Naive thymus-derived CD4-positive, alpha-beta T cell (primary cell): ENCODE results near the gene SF3A2. TPM values are rescaled to one million over a fixed set of nuclear protein-coding genes. Genes with fewer than 3 reads are reported as not detected.

Experiments
- ATAC-seq: fragments of 150-1000 bp; cut with Tn5 transposase; 2 replicates; pipeline ENCODE4 v1.10.0; 2021; ENCODE audit warnings: mild to moderate bottlenecking, moderate library complexity
- CTCF ChIA-PET: fragments of 350-600 bp; sonication (Branson Sonifier 250); formaldehyde crosslinking; loops from one replicate; lab custom pipeline; 2021; ENCODE audit warnings: antibody characterized with exemption; lab: Charles Lee
- POLR2A ChIA-PET: fragments of 350-600 bp; sonication (Branson Sonifier 250); formaldehyde crosslinking; loops from one replicate; lab custom pipeline; 2021; ENCODE audit warnings: antibody characterized with exemption, inconsistent platforms; lab: Charles Lee
- DNase-seq, 9 donors: peaks; one replicate each; pipeline versions ENCODE4 v3.0.0 to v3.0.0-alpha.2; 2020 to 2022; ENCODE audit warnings: mixed read lengths in 1 of 9
- H3K27ac ChIP-seq: one replicate; pipeline ENCODE4 v1.7.0; 2013; ENCODE audit warnings: mild to moderate bottlenecking, low read depth, low read length, moderate library complexity
- H3K27me3 ChIP-seq, 2 donors: one replicate each; pipeline ENCODE4 v1.7.0; 2013; ENCODE audit warnings: low read length in 2 of 2, mild to moderate bottlenecking in 2 of 2, moderate library complexity in 2 of 2; ENCODE audit not compliant: control insufficient read depth in 2 of 2, insufficient read depth in 2 of 2
- H3K36me3 ChIP-seq, 3 experiments: 1 replicate in 2 of 3; 2 replicates in 1 of 3; pipeline ENCODE4 v1.7.0; 2013; ENCODE audit warnings: low read length in 3 of 3, mild to moderate bottlenecking in 3 of 3, moderate library complexity in 1 of 3; ENCODE audit not compliant: insufficient read depth in 3 of 3, control insufficient read depth in 2 of 3
- H3K4me1 ChIP-seq, 2 donors: one replicate each; pipeline ENCODE4 v1.7.0; 2013; ENCODE audit warnings: low read length in 2 of 2, mild to moderate bottlenecking in 2 of 2, moderate library complexity in 1 of 2; ENCODE audit not compliant: control insufficient read depth in 2 of 2, insufficient read depth in 2 of 2
- H3K4me3 ChIP-seq: 2 replicates; pipeline ENCODE4 v1.7.0; 2013; ENCODE audit warnings: mild to moderate bottlenecking, low read length
- H3K9me3 ChIP-seq, 3 experiments: 1 replicate in 2 of 3; 2 replicates in 1 of 3; pipeline ENCODE4 v1.7.0; 2013; ENCODE audit warnings: low read length in 3 of 3; ENCODE audit not compliant: control insufficient read depth in 2 of 3
- H3K27ac Mint-ChIP-seq, 9 donors: one replicate each; pipeline ENCODE4 v1.8.0; 2020 to 2022; ENCODE audit warnings: mixed read lengths in 9 of 9, mild to moderate bottlenecking in 8 of 9, moderate library complexity in 5 of 9, inconsistent platforms in 2 of 9
- H3K27me3 Mint-ChIP-seq, 5 donors: one replicate each; pipeline ENCODE4 v1.8.0; 2021 to 2022; ENCODE audit warnings: mixed read lengths in 5 of 5, mild to moderate bottlenecking in 1 of 5
- H3K36me3 Mint-ChIP-seq, 5 donors: one replicate each; pipeline ENCODE4 v1.8.0; 2020 to 2022; ENCODE audit warnings: mixed read lengths in 5 of 5, mild to moderate bottlenecking in 3 of 5, inconsistent platforms in 1 of 5
- H3K4me1 Mint-ChIP-seq, 7 donors: one replicate each; pipeline ENCODE4 v1.8.0; 2020 to 2022; ENCODE audit warnings: mixed read lengths in 7 of 7, mild to moderate bottlenecking in 3 of 7, inconsistent platforms in 1 of 7
- H3K4me3 Mint-ChIP-seq, 10 donors: one replicate each; pipeline ENCODE4 v1.8.0; 2020 to 2022; ENCODE audit warnings: mild to moderate bottlenecking in 10 of 10, mixed read lengths in 10 of 10, moderate library complexity in 6 of 10, inconsistent platforms in 2 of 10
- H3K9me3 Mint-ChIP-seq, 11 donors: one replicate each; pipeline ENCODE4 v1.8.0; 2020 to 2022; ENCODE audit warnings: mixed read lengths in 11 of 11, mild to moderate bottlenecking in 4 of 11, inconsistent platforms in 1 of 11, moderate library complexity in 1 of 11
- intact Hi-C, 2 donors: fragments of 100-400 bp; cut with micrococcal nuclease; formaldehyde crosslinking; loops; one replicate each; pipeline ENCODE4 v1.15.1; 2023
- polyA plus RNA-seq, 2 donors: library from polyadenylated mRNA; unstranded; fragments of 300-500 nt; fragmentation: Illumina TruSeq; gene quantifications; one replicate each; pipeline ENCODE4 v1.2.3, GENCODE V29; 2021
- total RNA-seq, 6 experiments: library from RNA in 5 of 6; stranded (reverse) in 5 of 6; gene quantifications; 1 replicate in 5 of 6; 2 replicates in 1 of 6; pipeline ENCODE4 v1.2.3 and lab custom pipeline; 2021 to 2026

Gene SF3A2
- total and polyA plus RNA-seq, 7 experiments from 2014 or later = 22.3 to 150 (median 131) TPM

GRCh38 chr19:2240881-2241760 is 4.5 kb downstream of the SF3A2 start:
- ATAC-seq (no peak), DNase-seq (no peak)
- H3K4me3 ChIP-seq = peak overlapping the region; percentile 53
- peaks cover 18 to 41% (median 27%) of the 10 kb centered on the region in 3 experiments for H3K36me3 ChIP-seq
- intact Hi-C loops = loop anchor here in 1 of 2 donors (1.0 kb wide), 1 partner anchor 12 kb away; no protein-coding TSS in a partner anchor
- Mint-ChIP-seq H3K36me3 (peaks cover 7 to 33% (median 27%) of the 10 kb centered on the region in 5 donors), H3K9me3 (peaks cover 0 to 10% (median 0%) of the 10 kb centered on the region in 11 donors), H3K27ac (peak overlapping the region; percentile 77 to 99 (median 91)), H3K4me3 (peak overlapping the region; percentile 82 to 100 (median 97)), H3K27me3 (peaks cover 0 to 5% (median 0%) of the 10 kb centered on the region in 5 donors), H3K4me1 (peaks cover 40 to 70% (median 57%) of the 10 kb centered on the region in 7 donors)
- CTCF ChIA-PET = interaction anchor here (0.7 kb wide), 1 partner anchor 152 kb away, joined by 3 read pairs; no protein-coding TSS in a partner anchor
- no peaks in the 10 kb centered on the region for H3K27me3 ChIP-seq
- no peaks in the 10 kb centered on the region for H3K9me3 ChIP-seq
- POLR2A ChIA-PET = interaction anchor here (1.0 to 9.7 kb wide), 5 partner anchors 14 to 41 kb away, joined by 3 to 163 read pairs (median 37); partner anchors contain the start of genes AMH, JSRP1 and PEAK3
- peaks cover 47 to 56% of the 10 kb centered on the region in 2 donors for H3K4me1 ChIP-seq
- peak overlapping the region; percentile 93 for H3K27ac ChIP-seq

GRCh38 chr19:2242092-2242537 is 5.5 kb downstream of the SF3A2 start:
- Mint-ChIP-seq H3K36me3 (peaks cover 7 to 29% (median 20%) of the 10 kb centered on the region in 5 donors), H3K27me3 (no peaks in the 10 kb centered on the region), H3K9me3 (peaks cover 0 to 5% (median 0%) of the 10 kb centered on the region in 11 donors), H3K27ac (peak overlapping the region in 5 of 9 donors; percentile 18 to 81 (median 29)), H3K4me1 (peaks cover 34 to 62% (median 50%) of the 10 kb centered on the region in 7 donors), H3K4me3 (peak overlapping the region in 9 of 10 donors; percentile 16 to 99 (median 51))
- no peaks in the 10 kb centered on the region for H3K9me3 ChIP-seq
- no peak for DNase-seq
- CTCF ChIA-PET = interaction anchor here (0.7 kb wide), 1 partner anchor 151 kb away, joined by 3 read pairs; no protein-coding TSS in a partner anchor
- H3K4me3 ChIP-seq = no peak overlapping the region
- POLR2A ChIA-PET = interaction anchor here (6.3 to 9.7 kb wide), 2 partner anchors 13 to 31 kb away, joined by 135 to 163 read pairs; partner anchors contain the start of genes AMH and JSRP1
- H3K27me3 ChIP-seq = no peaks in the 10 kb centered on the region
- peaks cover 18 to 51% (median 31%) of the 10 kb centered on the region in 3 experiments for H3K36me3 ChIP-seq
- no peak overlapping the region for H3K27ac ChIP-seq
- intact Hi-C loops = no loop called here
- no peak for ATAC-seq
- peaks cover 47 to 56% of the 10 kb centered on the region in 2 donors for H3K4me1 ChIP-seq

GRCh38 chr19:2242816-2243215 is 6.2 kb downstream of the SF3A2 start:
- intact Hi-C loops = no loop called here
- H3K36me3 ChIP-seq = peaks cover 18 to 58% (median 31%) of the 10 kb centered on the region in 3 experiments
- H3K4me1 ChIP-seq = peaks cover 43 to 49% of the 10 kb centered on the region in 2 donors
- peak overlapping the region in 1 of 9 donors; percentile 18 for H3K27ac Mint-ChIP-seq
- peaks cover 7 to 29% (median 20%) of the 10 kb centered on the region in 5 donors for H3K36me3 Mint-ChIP-seq
- H3K4me3 ChIP-seq = no peak overlapping the region
- peaks cover 34 to 57% (median 45%) of the 10 kb centered on the region in 7 donors for H3K4me1 Mint-ChIP-seq
- H3K9me3 ChIP-seq = no peaks in the 10 kb centered on the region
- ATAC-seq = no peak
- peak overlapping the region in 4 of 10 donors; percentile 27 to 99 (median 70) for H3K4me3 Mint-ChIP-seq
- no peak overlapping the region for H3K27ac ChIP-seq
- ChIA-PET CTCF (no interaction called here), POLR2A (interaction anchor here (1.0 to 9.7 kb wide), 3 partner anchors 12 to 30 kb away, joined by 3 to 163 read pairs (median 135); partner anchors contain the start of genes AMH and JSRP1)
- H3K27me3 ChIP-seq = no peaks in the 10 kb centered on the region
- no peak for DNase-seq
- H3K9me3 Mint-ChIP-seq = peaks cover 0 to 5% (median 0%) of the 10 kb centered on the region in 11 donors
- H3K27me3 Mint-ChIP-seq = no peaks in the 10 kb centered on the region

GRCh38 chr19:2243274-2244124 is 6.9 kb downstream of the SF3A2 start:
- DNase-seq = no peak
- H3K9me3 ChIP-seq = no peaks in the 10 kb centered on the region
- Mint-ChIP-seq H3K27ac (no peak overlapping the region), H3K27me3 (no peaks in the 10 kb centered on the region), H3K4me1 (peaks cover 34 to 51% (median 40%) of the 10 kb centered on the region in 7 donors), H3K4me3 (peak overlapping the region in 1 of 10 donors; percentile 99), H3K9me3 (peaks cover 0 to 1% (median 0%) of the 10 kb centered on the region in 11 donors), H3K36me3 (peaks cover 6 to 26% (median 14%) of the 10 kb centered on the region in 5 donors)
- no peak overlapping the region for H3K4me3 ChIP-seq
- H3K27me3 ChIP-seq = no peaks in the 10 kb centered on the region
- CTCF ChIA-PET = no interaction called here
- intact Hi-C loops = no loop called here
- H3K4me1 ChIP-seq = peaks cover 36 to 42% of the 10 kb centered on the region in 2 donors
- POLR2A ChIA-PET = interaction anchor here (1.0 to 9.7 kb wide), 2 partner anchors 11 to 29 kb away, joined by 3 to 163 read pairs; partner anchors contain the start of genes AMH and JSRP1
- ATAC-seq = no peak
- no peak overlapping the region for H3K27ac ChIP-seq
- H3K36me3 ChIP-seq = peaks cover 18 to 64% (median 31%) of the 10 kb centered on the region in 3 experiments

- Mint-ChIP-seq H3K27me3 (no peaks in the 10 kb centered on the region), H3K4me1 (peaks cover 29 to 45% (median 35%) of the 10 kb centered on the region in 7 donors), H3K36me3 (peaks cover 6 to 22% (median 12%) of the 10 kb centered on the region in 5 donors), H3K9me3 (peaks cover 0 to 1% (median 0%) of the 10 kb centered on the region in 11 donors), H3K27ac (no peak overlapping the region), H3K4me3 (no peak overlapping the region)
- ChIA-PET CTCF (no interaction called here), POLR2A (interaction anchor here (1.0 to 9.7 kb wide), 2 partner anchors 11 to 28 kb away, joined by 3 to 163 read pairs; partner anchors contain the start of genes AMH and JSRP1)
- Histone ChIP-seq H3K4me3 (no peak overlapping the region), H3K36me3 (peaks cover 18 to 69% (median 31%) of the 10 kb centered on the region in 3 experiments), H3K4me1 (peaks cover 30 to 37% of the 10 kb centered on the region in 2 donors), H3K27me3 (no peaks in the 10 kb centered on the region), H3K9me3 (no peaks in the 10 kb centered on the region), H3K27ac (no peak overlapping the region)
- no peak for ATAC-seq
- intact Hi-C loops = no loop called here
- no peak for DNase-seq
Measured at GRCh38 chr19:2244125-2244411, 7.4 kb downstream of the SF3A2 start.
